Activated T-cell treated with anti-CD3 and anti-CD28 coated beads, Interleukin-2, amount 50 U/mL, for 24 hours (primary cell): ENCODE results near the gene CC2D1B.

Experiments
- DNase-seq: peaks from one replicate; pipeline ENCODE4 v3.0.0-alpha.2; 2020
- H3K27ac Mint-ChIP-seq: 2 replicates; pipeline ENCODE4 v1.8.0; 2020; ENCODE audit warnings: mild to moderate bottlenecking, mixed read lengths
- H3K27me3 Mint-ChIP-seq: 2 replicates; pipeline ENCODE4 v1.8.0; 2020; ENCODE audit warnings: mixed read lengths
- H3K36me3 Mint-ChIP-seq: 2 replicates; pipeline ENCODE4 v1.8.0; 2020; ENCODE audit warnings: low read depth, mixed read lengths
- H3K4me1 Mint-ChIP-seq: 2 replicates; pipeline ENCODE4 v1.8.0; 2020; ENCODE audit warnings: low read depth, mixed read lengths
- H3K4me3 Mint-ChIP-seq: 2 replicates; pipeline ENCODE4 v1.8.0; 2020; ENCODE audit warnings: mild to moderate bottlenecking, moderate library complexity, mixed read lengths
- H3K9me3 Mint-ChIP-seq: 2 replicates; pipeline ENCODE4 v1.8.0; 2020; ENCODE audit warnings: mixed read lengths

Gene CC2D1B

GRCh38 chr1:52348704-52349300 lies 17.2 kb downstream of the CC2D1B start:
- no peaks in the 10 kb centered on the region for H3K27me3 Mint-ChIP-seq
- DNase-seq: peak; percentile 33
- H3K4me3 Mint-ChIP-seq: no peak overlapping the region
- no peaks in the 10 kb centered on the region for H3K4me1 Mint-ChIP-seq
- H3K27ac Mint-ChIP-seq: peak overlapping the region; percentile 51
- H3K36me3 Mint-ChIP-seq: peaks cover 45% of the 10 kb centered on the region
- H3K9me3 Mint-ChIP-seq: no peaks in the 10 kb centered on the region

DNA sequence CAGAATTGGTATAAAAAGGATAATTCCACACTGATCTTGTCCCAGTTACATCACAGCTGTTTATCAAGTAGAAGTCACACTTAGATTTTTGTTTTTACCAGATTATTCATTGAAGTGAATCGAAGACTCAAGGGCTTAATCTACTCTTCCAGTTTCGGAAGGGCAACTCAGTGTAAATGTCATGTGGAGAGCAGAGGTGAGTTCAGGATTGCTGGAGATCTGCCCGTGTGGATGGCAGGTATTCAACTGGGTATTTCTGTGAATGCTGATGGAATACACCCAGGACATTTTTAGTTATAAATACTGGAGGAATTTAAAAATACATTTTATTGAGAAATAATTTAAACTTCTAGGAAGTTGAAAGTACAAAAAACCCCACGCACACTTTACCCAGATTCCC lies 19.4 kb downstream of the CC2D1B start:
- no peaks in the 10 kb centered on the region for H3K9me3 Mint-ChIP-seq
- no peak overlapping the region for H3K27ac Mint-ChIP-seq
- H3K27me3 Mint-ChIP-seq: no peaks in the 10 kb centered on the region

GRCh38 chr1:52345252-52345651 lies 20.8 kb downstream of the CC2D1B start:
- Mint-ChIP-seq H3K36me3 (peaks cover 12% of the 10 kb centered on the region), H3K9me3 (no peaks in the 10 kb centered on the region), H3K27ac (no peak overlapping the region), H3K27me3 (no peaks in the 10 kb centered on the region), H3K4me1 (no peaks in the 10 kb centered on the region), H3K4me3 (no peak overlapping the region)
- DNase-seq: no peak

More for the DNA sequence above, 19.4 kb downstream of the CC2D1B start:
- H3K36me3 Mint-ChIP-seq: peaks cover 23% of the 10 kb centered on the region
- DNase-seq: no peak
- no peaks in the 10 kb centered on the region for H3K4me1 Mint-ChIP-seq
- H3K4me3 Mint-ChIP-seq: no peak overlapping the region

DNA sequence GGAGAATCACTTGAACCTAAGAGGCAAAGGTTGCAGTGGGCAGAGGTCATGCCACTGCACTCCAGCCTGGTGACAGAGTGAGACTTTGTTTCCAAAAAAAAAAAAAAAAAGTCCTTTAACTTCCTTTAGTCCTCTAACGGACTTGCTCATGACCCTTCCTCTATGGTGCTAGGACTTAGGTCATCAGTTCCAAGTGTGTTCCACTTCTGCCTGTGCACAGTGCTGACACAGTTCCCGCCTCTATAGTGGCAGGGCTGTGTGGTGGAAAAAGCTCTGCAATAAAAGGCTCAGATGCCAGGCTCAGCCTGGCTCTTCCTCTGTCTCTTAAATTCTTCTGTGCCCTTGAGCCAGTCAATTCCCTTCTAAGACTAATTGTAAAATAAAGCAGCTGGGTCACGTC lies 22.0 kb downstream of the CC2D1B start:
- no peak for DNase-seq
- H3K4me1 Mint-ChIP-seq: no peaks in the 10 kb centered on the region
- H3K27ac Mint-ChIP-seq: peak overlapping the region; percentile 40
- H3K27me3 Mint-ChIP-seq: no peaks in the 10 kb centered on the region
- H3K9me3 Mint-ChIP-seq: no peaks in the 10 kb centered on the region
- H3K4me3 Mint-ChIP-seq: no peak overlapping the region
- peaks cover 11% of the 10 kb centered on the region for H3K36me3 Mint-ChIP-seq

DNA sequence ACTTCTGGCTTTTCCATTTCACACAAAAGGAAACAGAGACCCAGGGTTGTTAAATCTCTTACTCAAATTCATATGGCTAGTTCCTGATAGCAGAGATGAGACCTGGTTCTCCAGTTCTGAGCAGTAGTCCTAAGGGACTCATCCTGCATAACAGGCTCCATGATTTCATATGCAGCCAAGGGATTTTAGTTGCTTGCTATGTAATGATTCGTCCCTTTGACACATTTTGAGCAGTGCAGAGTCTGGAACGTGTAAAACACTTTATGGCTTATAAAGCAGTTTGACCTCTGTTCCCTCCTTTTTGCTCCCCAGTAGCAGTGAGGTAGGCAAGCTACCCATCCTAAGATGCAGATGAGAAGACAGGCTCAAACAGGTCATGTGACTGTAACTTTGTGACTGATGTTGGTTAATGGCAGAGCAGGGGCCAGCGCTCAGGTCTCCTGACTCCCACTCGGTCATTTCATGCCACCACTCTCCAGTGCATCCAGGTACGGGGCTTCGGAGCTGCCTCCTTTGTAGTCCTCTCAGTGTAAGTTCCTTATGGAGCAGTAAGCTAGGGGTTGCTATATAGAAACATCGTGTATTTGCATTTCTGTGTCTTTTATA lies 24.2 kb downstream of the CC2D1B start:
- no peaks in the 10 kb centered on the region for H3K9me3 Mint-ChIP-seq
- H3K4me3 Mint-ChIP-seq: no peak overlapping the region

DNA sequence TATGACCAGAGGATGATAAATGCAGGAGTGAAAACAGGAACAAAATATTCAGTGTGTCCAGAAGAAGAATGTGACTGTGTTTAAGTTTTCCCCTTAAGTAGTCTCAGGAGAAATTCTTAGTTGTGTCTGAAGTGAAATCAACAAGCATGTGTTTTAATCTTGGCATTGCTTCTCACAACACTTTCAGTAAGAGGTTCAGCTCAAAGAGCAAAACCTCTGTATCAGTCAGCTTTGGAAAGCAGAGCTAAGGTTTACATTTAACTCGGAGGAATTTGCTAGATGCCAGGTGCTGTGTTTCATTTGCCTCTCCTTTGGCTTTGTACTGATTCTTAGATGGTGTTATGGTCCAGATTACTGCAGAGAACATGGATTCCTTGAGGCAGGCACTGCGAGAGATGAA lies 28.6 kb downstream of the CC2D1B start:
- no peaks in the 10 kb centered on the region for H3K27me3 Mint-ChIP-seq
- H3K9me3 Mint-ChIP-seq: no peaks in the 10 kb centered on the region
- H3K36me3 Mint-ChIP-seq: peaks cover 30% of the 10 kb centered on the region
- DNase-seq: no peak
- no peak overlapping the region for H3K4me3 Mint-ChIP-seq
- no peaks in the 10 kb centered on the region for H3K4me1 Mint-ChIP-seq
- no peak overlapping the region for H3K27ac Mint-ChIP-seq

More for the DNA sequence above, 24.2 kb downstream of the CC2D1B start:
- H3K36me3 Mint-ChIP-seq: peaks cover 19% of the 10 kb centered on the region
- no peak overlapping the region for H3K27ac Mint-ChIP-seq
- H3K4me1 Mint-ChIP-seq: no peaks in the 10 kb centered on the region
- DNase-seq: no peak
- H3K27me3 Mint-ChIP-seq: no peaks in the 10 kb centered on the region

DNA sequence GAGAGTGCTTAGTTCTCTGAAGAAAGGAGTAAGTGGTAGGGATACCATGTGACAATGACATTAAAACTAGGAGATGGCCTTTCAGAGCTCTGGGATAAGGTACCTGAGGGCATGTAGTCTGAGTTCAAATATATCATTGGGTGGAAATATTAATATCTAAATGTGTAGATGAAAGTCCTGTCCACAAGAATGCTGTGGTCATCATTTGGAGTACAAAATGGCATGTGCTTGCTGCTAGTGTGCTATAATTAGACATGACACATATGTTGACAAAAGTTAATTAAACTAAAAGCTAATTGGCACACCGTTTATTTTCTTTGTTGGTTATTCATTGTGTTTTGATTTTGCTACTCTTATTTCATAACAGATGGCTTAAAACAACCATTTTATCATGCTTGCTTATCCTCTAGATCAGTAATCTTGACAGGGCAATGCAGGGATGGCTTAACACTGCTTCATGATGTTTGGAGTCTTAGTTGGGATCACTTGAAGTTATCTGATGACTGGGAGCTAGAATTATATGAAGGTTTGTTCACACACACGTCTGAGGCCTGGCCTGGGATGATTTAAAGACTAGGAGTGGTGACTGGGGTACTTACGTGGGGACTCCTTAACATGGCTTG lies 31.0 kb downstream of the CC2D1B start:
- Mint-ChIP-seq H3K27ac (no peak overlapping the region), H3K4me1 (peaks cover 4% of the 10 kb centered on the region), H3K36me3 (peaks cover 27% of the 10 kb centered on the region), H3K27me3 (no peaks in the 10 kb centered on the region), H3K4me3 (no peak overlapping the region), H3K9me3 (no peaks in the 10 kb centered on the region)
- no peak for DNase-seq

DNA sequence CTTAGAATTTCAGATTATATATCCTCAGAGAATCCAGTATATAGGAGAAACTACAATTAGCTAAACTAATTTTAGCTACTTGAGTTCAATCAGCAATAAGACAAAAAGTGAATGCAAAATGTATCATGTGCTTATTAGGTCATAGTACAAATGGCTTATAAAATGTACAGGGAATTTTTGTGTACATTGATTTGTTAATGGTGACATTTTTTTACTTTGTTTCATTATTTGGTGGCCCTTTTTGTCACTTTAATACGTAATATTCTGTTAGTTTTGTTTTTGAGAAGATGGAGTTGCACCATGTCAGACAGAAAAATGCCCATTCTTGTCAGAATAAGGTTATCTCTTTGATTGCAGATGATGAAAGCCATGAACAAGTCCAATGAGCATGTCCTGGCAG lies 33.6 kb downstream of the CC2D1B start:
- Mint-ChIP-seq H3K9me3 (no peaks in the 10 kb centered on the region), H3K27ac (no peak overlapping the region), H3K27me3 (no peaks in the 10 kb centered on the region), H3K4me3 (no peak overlapping the region), H3K4me1 (peaks cover 4% of the 10 kb centered on the region), H3K36me3 (peaks cover 17% of the 10 kb centered on the region)
- DNase-seq: no peak

DNA sequence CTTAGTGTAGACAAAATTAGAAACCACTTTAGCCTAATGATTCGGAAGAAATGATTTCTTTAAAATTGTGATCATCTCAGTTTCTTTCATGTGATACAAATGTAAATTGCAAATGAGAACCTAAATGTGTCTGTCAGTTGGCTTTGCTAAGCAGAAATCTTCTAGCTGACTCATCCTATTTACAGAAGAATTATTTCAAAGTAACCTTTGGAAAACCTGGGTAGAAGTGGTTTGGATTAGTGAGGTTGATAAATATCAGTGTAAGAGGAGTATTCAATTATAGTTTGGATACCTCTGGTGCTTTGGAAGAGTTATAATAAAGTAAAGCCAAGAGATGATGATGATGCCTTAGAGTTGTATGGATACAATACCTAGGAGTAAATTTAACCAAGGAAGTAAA lies 37.4 kb downstream of the CC2D1B start:
- no peaks in the 10 kb centered on the region for H3K9me3 Mint-ChIP-seq
- peaks cover 4% of the 10 kb centered on the region for H3K4me1 Mint-ChIP-seq
- peaks cover 6% of the 10 kb centered on the region for H3K36me3 Mint-ChIP-seq
- H3K27ac Mint-ChIP-seq: no peak overlapping the region
- no peaks in the 10 kb centered on the region for H3K27me3 Mint-ChIP-seq
- H3K4me3 Mint-ChIP-seq: no peak overlapping the region
- no peak for DNase-seq

- H3K4me1 Mint-ChIP-seq: peaks cover 4% of the 10 kb centered on the region
- no peak for DNase-seq
- no peak overlapping the region for H3K4me3 Mint-ChIP-seq
- H3K27ac Mint-ChIP-seq: no peak overlapping the region
- H3K9me3 Mint-ChIP-seq: no peaks in the 10 kb centered on the region
- no peaks in the 10 kb centered on the region for H3K27me3 Mint-ChIP-seq
- H3K36me3 Mint-ChIP-seq: no peaks in the 10 kb centered on the region
These were observed 40.2 kb downstream of the CC2D1B start for GRCh38 chr1:52325786-52326185.

DNA sequence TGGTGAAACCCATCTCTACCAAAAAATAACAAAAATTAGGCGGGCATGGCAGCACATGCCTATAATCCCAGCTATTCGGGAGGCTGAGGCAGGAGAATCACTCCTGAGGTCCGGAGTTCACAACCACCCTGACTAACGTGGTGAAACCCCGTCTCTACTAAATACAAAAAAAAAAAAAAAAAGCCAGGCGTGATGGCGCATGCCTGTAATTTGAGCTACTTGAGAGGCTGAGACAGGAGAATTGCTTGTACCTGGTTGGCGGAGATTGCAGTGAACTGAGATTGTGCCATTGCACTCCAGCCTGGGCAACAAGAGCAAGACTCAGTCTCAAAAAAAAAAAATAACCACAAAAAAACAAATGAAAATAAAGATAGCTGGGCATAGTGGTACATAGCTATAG lies 42.3 kb downstream of the CC2D1B start:
- no peaks in the 10 kb centered on the region for H3K9me3 Mint-ChIP-seq
- no peaks in the 10 kb centered on the region for H3K27me3 Mint-ChIP-seq
- H3K36me3 Mint-ChIP-seq: no peaks in the 10 kb centered on the region
- H3K4me1 Mint-ChIP-seq: no peaks in the 10 kb centered on the region
- H3K4me3 Mint-ChIP-seq: no peak overlapping the region
- DNase-seq: no peak
- no peak overlapping the region for H3K27ac Mint-ChIP-seq

DNA sequence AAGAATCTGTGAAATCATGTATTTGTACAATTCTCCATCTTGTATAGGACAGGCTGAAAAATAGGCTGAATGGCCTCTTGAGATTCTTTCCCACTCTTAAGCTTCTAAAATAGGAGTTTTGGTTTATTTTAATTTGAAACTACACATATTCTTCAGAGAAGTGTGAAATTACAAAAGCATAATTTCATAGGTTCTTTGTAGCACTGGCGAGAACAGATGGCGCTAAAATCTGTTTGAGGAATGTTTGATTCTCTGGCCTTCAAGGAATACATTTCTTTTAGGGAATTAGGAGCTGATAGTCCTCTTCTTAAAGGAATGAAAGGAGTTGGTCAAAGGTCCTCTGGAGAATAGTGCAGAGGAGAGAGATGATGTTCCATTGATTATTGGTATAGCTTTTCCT lies 44.9 kb downstream of the CC2D1B start:
- Mint-ChIP-seq H3K4me1 (no peaks in the 10 kb centered on the region), H3K27me3 (no peaks in the 10 kb centered on the region), H3K27ac (no peak overlapping the region), H3K36me3 (no peaks in the 10 kb centered on the region), H3K4me3 (no peak overlapping the region), H3K9me3 (no peaks in the 10 kb centered on the region)
- no peak for DNase-seq

GRCh38 chr1:52306227-52307006 lies 59.6 kb downstream of the CC2D1B start:
- Mint-ChIP-seq H3K27ac (no peak overlapping the region), H3K36me3 (peaks cover 15% of the 10 kb centered on the region), H3K9me3 (no peaks in the 10 kb centered on the region), H3K4me1 (no peaks in the 10 kb centered on the region), H3K4me3 (no peak overlapping the region), H3K27me3 (no peaks in the 10 kb centered on the region)
- no peak for DNase-seq

GRCh38 chr1:52305417-52306226 lies 60.4 kb downstream of the CC2D1B start:
- DNase-seq: no peak
- peaks cover 10% of the 10 kb centered on the region for H3K36me3 Mint-ChIP-seq
- no peak overlapping the region for H3K27ac Mint-ChIP-seq
- no peaks in the 10 kb centered on the region for H3K4me1 Mint-ChIP-seq
- H3K27me3 Mint-ChIP-seq: no peaks in the 10 kb centered on the region
- no peak overlapping the region for H3K4me3 Mint-ChIP-seq
- no peaks in the 10 kb centered on the region for H3K9me3 Mint-ChIP-seq
